OCI-LY1 (cell line): ENCODE measurements around the gene TECPR2.

Experiments
- H2AFZ ChIP-seq: fragments of 200-600 bp; sonication (generic), shearing (Covaris generic); 2 replicates; pipeline ENCODE4 v1.6.0; 2014; ENCODE audit warnings: antibody characterized with exemption, mild to moderate bottlenecking, low read length
- H3F3A ChIP-seq: fragments of 200-600 bp; sonication (generic), shearing (Covaris generic); 2 replicates; pipeline ENCODE4 v1.6.0; 2014; ENCODE audit warnings: mild to moderate bottlenecking, antibody characterized with exemption, low read length, moderate library complexity; ENCODE audit not compliant: insufficient read depth
- H3K27ac ChIP-seq: fragments of 200-600 bp; sonication (generic); 2 replicates; pipeline ENCODE4 v1.5.1; 2014; ENCODE audit warnings: low read length, mixed run types, mild to moderate bottlenecking, low read depth; ENCODE audit not compliant: poor library complexity, severe bottlenecking
- H3K27me3 ChIP-seq: fragments of 200-600 bp; sonication (generic); 2 replicates; pipeline ENCODE4 v1.6.0; 2014; ENCODE audit warnings: antibody characterized with exemption, mild to moderate bottlenecking, low read length, moderate library complexity; ENCODE audit not compliant: insufficient read depth
- H3K36me3 ChIP-seq: fragments of 200-600 bp; sonication (generic); 2 replicates; pipeline ENCODE4 v1.6.1; 2014; ENCODE audit warnings: mild to moderate bottlenecking, antibody characterized with exemption, low read length, moderate library complexity, mixed read lengths; ENCODE audit not compliant: insufficient read depth
- H3K4me1 ChIP-seq: fragments of 200-600 bp; sonication (generic); 2 replicates; pipeline ENCODE4 v1.5.1; 2014; ENCODE audit warnings: mild to moderate bottlenecking, low read length, moderate library complexity; ENCODE audit not compliant: insufficient read depth, severe bottlenecking
- H3K4me2 ChIP-seq: fragments of 200-600 bp; sonication (generic), shearing (Covaris generic); 2 replicates; pipeline ENCODE4 v1.6.1; 2014; ENCODE audit warnings: low read length
- H3K4me3 ChIP-seq: fragments of 200-600 bp; sonication (generic); 2 replicates; pipeline ENCODE4 v1.5.1; 2014; ENCODE audit warnings: low read length, low read depth, mild to moderate bottlenecking, mixed read lengths; ENCODE audit not compliant: poor library complexity, severe bottlenecking
- H3K79me2 ChIP-seq: fragments of 200-600 bp; shearing (Covaris generic); 2 replicates; pipeline ENCODE4 v1.6.1; 2016; ENCODE audit warnings: mixed run types, low read length, mixed read lengths; ENCODE audit not compliant: insufficient read depth
- H3K9ac ChIP-seq: fragments of 200-600 bp; sonication (generic), shearing (Covaris generic); 2 replicates; pipeline ENCODE4 v1.6.1; 2014; ENCODE audit warnings: mild to moderate bottlenecking, low read length, mixed read lengths
- H3K9me2 ChIP-seq: fragments of 200-600 bp; sonication (generic), shearing (Covaris generic); 2 replicates; pipeline ENCODE4 v1.6.1; 2014; ENCODE audit warnings: low read depth, mild to moderate bottlenecking, low read length, mixed read lengths
- H3K9me3 ChIP-seq: fragments of 200-600 bp; shearing (Covaris generic); 2 replicates; pipeline ENCODE4 v1.6.1; 2014; ENCODE audit warnings: low read length, mixed read lengths
- H4K20me1 ChIP-seq: fragments of 200-600 bp; sonication (generic), shearing (Covaris generic); 2 replicates; pipeline ENCODE4 v1.6.0; 2016; ENCODE audit warnings: mild to moderate bottlenecking, low read length; ENCODE audit not compliant: insufficient read depth
- CTCF ChIP-seq: fragments of 200-600 bp; sonication (generic), shearing (Covaris generic); IDR thresholded peaks from 2 replicates; pipeline ENCODE4 v1.5.1; 2017; ENCODE audit warnings: mild to moderate bottlenecking, antibody characterized with exemption, low read length, moderate library complexity, mixed read lengths
- EZH2 ChIP-seq: fragments of 200-600 bp; sonication (generic), shearing (Covaris generic); IDR thresholded peaks from 2 replicates; pipeline ENCODE4 v1.8.0; 2017; ENCODE audit warnings: borderline replicate concordance, mixed run types, mild to moderate bottlenecking, antibody characterized with exemption, low read length, moderate library complexity, mixed read lengths

TECPR2 gene

DNA sequence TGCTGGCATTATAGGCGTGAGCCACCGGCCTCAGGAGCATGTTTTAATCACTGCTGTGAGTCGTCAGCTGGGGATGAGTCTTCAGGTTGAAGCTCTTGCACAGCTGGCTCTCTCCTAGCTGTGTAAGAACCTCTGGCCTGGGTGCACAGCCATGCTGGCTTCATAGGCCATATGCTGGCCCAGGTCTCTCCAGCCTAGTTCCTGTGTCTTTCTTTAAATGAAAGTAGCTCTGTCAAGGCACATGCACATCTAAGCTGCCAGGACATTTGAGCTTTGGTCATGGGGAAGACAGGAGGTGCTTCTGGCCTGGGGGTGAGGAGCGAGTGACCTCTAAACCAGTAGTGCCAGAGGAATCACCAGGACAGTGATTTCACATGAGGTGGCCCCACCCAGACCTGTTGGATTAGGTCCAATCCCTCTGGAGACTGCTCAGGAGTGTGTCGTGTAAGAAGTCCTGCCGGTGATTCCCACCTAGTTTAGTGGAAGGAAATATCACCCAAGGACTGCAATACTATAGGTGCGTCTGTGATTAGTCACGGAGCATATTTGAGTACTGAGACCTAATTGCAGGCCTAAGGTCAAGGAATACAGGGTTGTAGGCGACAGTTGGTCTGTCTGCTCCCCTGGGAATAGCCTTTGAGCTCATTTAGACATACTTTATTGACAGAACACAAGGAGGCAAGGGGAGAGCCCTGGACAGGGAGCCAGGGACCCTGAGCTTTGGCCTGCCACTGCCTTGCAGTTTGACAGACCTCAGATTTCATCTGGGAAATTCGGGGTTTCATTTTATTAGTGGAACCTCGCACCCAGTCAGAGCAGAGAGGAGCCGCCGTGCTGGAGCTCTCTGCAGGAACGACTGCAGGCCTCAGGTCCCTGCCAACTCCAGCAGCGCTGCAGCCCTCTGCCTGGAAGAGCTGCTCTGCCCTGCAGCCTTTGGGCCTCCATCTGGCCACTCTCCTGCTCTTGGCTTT is 79.8 kb downstream of the TECPR2 start:
- no peaks in the 10 kb centered on the region for H3K9me3 ChIP-seq
- no peak overlapping the region for H3K4me2 ChIP-seq
- TF ChIP-seq CTCF (no peak), EZH2 (no peak)
- H3K9me2 ChIP-seq = no peaks in the 10 kb centered on the region
- peaks cover 4% of the 10 kb centered on the region; the same call in 1 of the 2 replicates for H3K36me3 ChIP-seq
- H3K79me2 ChIP-seq = no peaks in the 10 kb centered on the region
- H3K4me1 ChIP-seq = peaks cover 4% of the 10 kb centered on the region
- H3K9ac ChIP-seq = no peak overlapping the region
- H3K27me3 ChIP-seq = no peaks in the 10 kb centered on the region
- H4K20me1 ChIP-seq = no peaks in the 10 kb centered on the region
- no peak overlapping the region for H3K4me3 ChIP-seq
- no peak overlapping the region for H3K27ac ChIP-seq
- H2AFZ ChIP-seq = no peak overlapping the region
- no peaks in the 10 kb centered on the region for H3F3A ChIP-seq

GRCh38 chr14:102445066-102445465 is 82.3 kb downstream of the TECPR2 start:
- no peak overlapping the region for H3K27ac ChIP-seq
- peaks cover 4% of the 10 kb centered on the region; the same call in 1 of the 2 replicates for H3K36me3 ChIP-seq
- H3K9me2 ChIP-seq = no peaks in the 10 kb centered on the region
- no peaks in the 10 kb centered on the region for H3K27me3 ChIP-seq
- H3K4me1 ChIP-seq = no peaks in the 10 kb centered on the region
- no peak for TF ChIP-seq EZH2
- TF ChIP-seq CTCF = no peak
- H4K20me1 ChIP-seq = no peaks in the 10 kb centered on the region
- no peak overlapping the region for H3K9ac ChIP-seq
- no peak overlapping the region for H2AFZ ChIP-seq
- no peak overlapping the region for H3K4me2 ChIP-seq
- H3K4me3 ChIP-seq = no peak overlapping the region
- H3K9me3 ChIP-seq = no peaks in the 10 kb centered on the region
- H3K79me2 ChIP-seq = no peaks in the 10 kb centered on the region
- H3F3A ChIP-seq = no peaks in the 10 kb centered on the region

DNA sequence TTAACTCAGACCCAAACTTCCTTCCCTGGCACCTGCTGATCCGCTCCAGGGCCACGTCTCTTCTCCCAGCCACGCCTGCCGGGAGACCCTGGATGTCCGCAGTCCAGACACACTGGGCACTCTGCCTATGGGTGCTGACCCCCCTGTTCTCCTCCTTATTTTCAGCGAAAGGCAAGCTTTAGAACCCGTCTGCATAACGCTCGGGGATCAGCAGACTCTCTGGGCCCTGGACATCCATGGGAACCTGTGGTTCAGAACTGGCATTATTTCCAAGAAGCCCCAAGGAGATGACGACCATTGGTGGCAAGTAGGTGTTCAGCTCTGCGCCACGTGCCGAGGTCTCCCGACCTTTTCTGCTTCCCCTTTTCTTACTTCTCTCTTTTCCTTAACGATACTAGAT is 82.9 kb downstream of the TECPR2 start:
- Histone ChIP-seq H3K79me2 (no peaks in the 10 kb centered on the region), H3F3A (no peaks in the 10 kb centered on the region), H3K9me2 (no peaks in the 10 kb centered on the region), H3K9me3 (no peaks in the 10 kb centered on the region), H3K27me3 (no peaks in the 10 kb centered on the region), H3K4me2 (no peak overlapping the region), H3K4me1 (no peaks in the 10 kb centered on the region), H2AFZ (no peak overlapping the region), H4K20me1 (no peaks in the 10 kb centered on the region), H3K9ac (no peak overlapping the region), H3K4me3 (no peak overlapping the region), H3K27ac (no peak overlapping the region), H3K36me3 (peaks cover 2% of the 10 kb centered on the region; the same call in 1 of the 2 replicates)
- TF ChIP-seq EZH2 (no peak), CTCF (no peak)
